ENCODE data around the gene CACNA1C.

Gene CACNA1C

GRCh38 chr12:2664721-2665577 is 612.2 kb downstream of the CACNA1C start:
- TF ChIP-seq CTCF (IDR thresholded peaks at IDR 0.05; ENCODE audit: low read depth, low read length): no peak

DNA sequence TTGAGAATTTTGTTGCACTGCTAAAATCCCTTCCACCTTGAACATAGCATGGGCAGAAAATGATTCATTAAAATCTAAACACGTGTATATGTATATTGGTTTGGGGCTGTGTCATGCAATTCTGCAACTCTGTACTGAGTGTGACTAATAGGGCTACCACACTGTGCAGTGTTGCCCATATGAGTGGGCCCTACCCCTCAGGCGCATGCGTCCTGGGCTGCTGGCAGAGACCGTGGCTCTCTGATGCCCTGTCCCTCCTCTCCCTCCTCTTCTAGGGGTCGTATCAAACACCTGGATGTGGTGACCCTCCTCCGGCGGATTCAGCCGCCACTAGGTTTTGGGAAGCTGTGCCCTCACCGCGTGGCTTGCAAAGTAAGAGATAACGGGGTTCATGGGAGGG is 613.6 kb downstream of the CACNA1C start:
- TF ChIP-seq CTCF (IDR thresholded peaks at IDR 0.05; ENCODE audit: low read depth, low read length): no peak
- H3K4me3 ChIP-seq (ENCODE audit: low read depth, low read length): no peak overlapping the region

More at GRCh38 chr12:2664721-2665577, 612.2 kb downstream of the CACNA1C start:
- no peak overlapping the region for H3K4me3 ChIP-seq (ENCODE audit: low read depth, low read length)

- TF ChIP-seq CTCF (IDR thresholded peaks at IDR 0.05; ENCODE audit: low read depth, low read length): no peak
- H3K4me3 ChIP-seq (ENCODE audit: low read depth, low read length): no peak overlapping the region
Observed at GRCh38 chr12:2666846-2667245, 614.1 kb downstream of the CACNA1C start.

DNA sequence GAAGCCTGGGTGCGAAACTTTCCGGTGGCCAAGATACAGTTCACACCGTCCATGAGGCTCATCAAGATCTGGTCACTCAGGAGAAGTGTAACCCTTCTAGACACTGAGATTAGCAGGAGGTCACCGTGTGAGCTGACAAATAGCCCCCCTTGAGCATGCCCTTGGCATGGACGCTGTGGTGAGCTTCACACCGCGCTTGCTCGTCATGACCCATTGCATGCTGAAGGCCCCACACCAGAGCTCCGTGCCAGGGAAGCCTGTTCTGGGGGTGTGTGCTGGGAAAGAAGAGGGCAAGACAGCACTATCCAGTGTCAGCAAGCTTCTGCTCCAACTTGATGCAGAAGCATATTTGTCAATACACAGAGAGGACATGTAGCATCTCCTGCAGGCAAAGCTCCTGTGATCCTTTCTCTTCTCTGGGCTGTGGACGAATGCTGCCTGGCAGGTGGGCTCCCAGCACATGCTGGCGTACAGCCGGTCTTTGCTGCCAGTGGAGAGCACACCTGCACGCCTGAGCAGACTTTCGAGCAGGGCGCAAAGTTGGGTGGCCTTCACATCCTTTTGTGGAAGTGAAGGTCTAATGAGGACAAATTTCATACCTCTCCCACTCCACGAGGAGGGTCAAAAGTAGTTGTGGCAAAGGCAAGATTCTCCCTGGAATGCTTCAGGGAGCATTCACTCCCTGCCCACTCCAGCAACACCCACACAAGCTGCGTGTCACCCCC is 615.1 kb downstream of the CACNA1C start:
- no peak overlapping the region for H3K4me3 ChIP-seq (ENCODE audit: low read depth, low read length)
- TF ChIP-seq CTCF (IDR thresholded peaks at IDR 0.05; ENCODE audit: low read depth, low read length): no peak

DNA sequence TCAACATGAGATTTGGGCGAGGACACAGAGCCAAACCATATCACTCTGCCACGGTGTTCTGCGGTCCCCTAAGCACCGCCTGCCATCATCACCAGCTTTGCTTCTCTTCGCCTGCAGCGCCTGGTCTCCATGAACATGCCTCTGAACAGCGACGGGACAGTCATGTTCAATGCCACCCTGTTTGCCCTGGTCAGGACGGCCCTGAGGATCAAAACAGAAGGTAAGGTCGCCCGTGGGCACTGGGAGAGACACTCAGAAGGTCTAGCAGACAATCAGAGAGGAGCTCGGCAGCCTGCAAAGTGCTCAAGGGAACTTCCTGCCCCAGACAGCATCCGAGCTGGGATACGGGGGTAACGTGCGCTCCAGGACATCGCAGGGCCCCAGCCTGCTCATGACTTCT is 616.0 kb downstream of the CACNA1C start:
- TF ChIP-seq CTCF (IDR thresholded peaks at IDR 0.05; ENCODE audit: low read depth, low read length): no peak

DNA sequence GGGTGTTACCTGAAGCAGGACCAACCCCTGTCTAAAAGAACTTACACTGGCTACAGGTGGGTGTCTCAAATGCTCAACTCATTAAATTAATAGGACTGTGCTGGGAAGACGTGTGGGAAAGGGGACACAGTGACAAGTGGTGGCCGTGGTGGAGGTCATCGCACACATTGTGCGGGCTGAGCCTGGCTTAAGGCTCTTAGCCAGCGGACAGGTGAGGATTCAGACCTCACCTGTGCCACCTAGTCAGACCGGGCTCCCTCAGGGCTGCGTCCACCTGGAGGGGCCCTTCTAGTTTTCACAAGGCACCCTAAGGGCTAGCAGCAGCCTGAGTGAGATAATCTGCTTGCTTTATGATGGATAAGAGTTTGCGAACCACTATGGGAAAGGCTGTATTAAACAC is 616.8 kb downstream of the CACNA1C start:
- TF ChIP-seq CTCF (IDR thresholded peaks at IDR 0.05; ENCODE audit: low read depth, low read length): no peak
- no peak overlapping the region for H3K4me3 ChIP-seq (ENCODE audit: low read depth, low read length)

More for the DNA sequence above, 616.0 kb downstream of the CACNA1C start:
- no peak overlapping the region for H3K4me3 ChIP-seq (ENCODE audit: low read depth, low read length)

GRCh38 chr12:2672863-2673262 is 620.1 kb downstream of the CACNA1C start:
- TF ChIP-seq CTCF (IDR thresholded peaks at IDR 0.05; ENCODE audit: low read depth, low read length): no peak

More at GRCh38 chr12:2672863-2673262, 620.1 kb downstream of the CACNA1C start:
- no peak overlapping the region for H3K4me3 ChIP-seq (ENCODE audit: low read depth, low read length)

Data from WI38 (cell line).